ENCODE results near the gene DHRS3. TPM values are rescaled to one million over a fixed set of nuclear protein-coding genes. Genes with fewer than 3 reads are reported as not detected.

The DHRS3 gene
- total and polyA plus RNA-seq, 2 of the 13 experiments (the other 11 are each of a cell fraction or from before 2014, with no cell fraction given), result 48.5 to 90.5 TPM

DNA sequence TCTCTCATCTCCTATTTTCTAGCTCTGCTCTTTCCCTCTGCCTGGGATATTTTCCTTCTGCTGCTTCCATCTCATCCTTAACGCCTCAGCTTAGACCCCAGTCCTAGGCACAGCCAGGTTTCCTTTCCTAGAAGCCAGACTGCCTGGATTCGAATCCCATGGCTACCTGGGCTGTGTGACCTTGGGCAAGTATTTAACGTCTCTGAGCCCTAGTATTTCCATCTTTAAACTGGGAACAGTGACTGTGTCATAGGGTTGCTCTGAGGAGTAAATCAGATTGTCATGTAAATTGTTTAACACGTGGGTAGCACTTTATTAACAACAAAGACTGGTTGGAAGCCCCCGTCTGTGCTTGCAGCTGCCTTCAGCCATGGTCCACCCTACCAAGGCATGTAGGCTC is 18.4 kb downstream of the DHRS3 start:
- in situ Hi-C loops (cut with HindIII; ENCODE audit: extremely low pct_ligation_motif_present, low pct_unique_long_range_greater_than_20kb) (no loop called here), intact Hi-C loops (cut with micrococcal nuclease; ENCODE audit: unreplicated experiment) (no loop called here)
- TF ChIP-seq PAF1 (CRISPR knock-in tag; IDR thresholded peaks at IDR 0.05) (0 out of 2 replicates have a peak, but pooled peaks have one; percentile 0), RBM22 (optimal IDR thresholded peaks at IDR 0.05; ENCODE audit: low read length) (peak; percentile 60), ZNF768 (CRISPR knock-in tag; IDR thresholded peaks at IDR 0.05) (peak; percentile 63; the same call in 1 of the 2 replicates), MIER3 (CRISPR knock-in tag; IDR thresholded peaks at IDR 0.05; ENCODE audit: borderline replicate concordance) (no peak), ZMYM3 (CRISPR knock-in tag; IDR thresholded peaks at IDR 0.05) (peak; percentile 14; the same call in 1 of the 2 replicates), ZNF883 (CRISPR knock-in tag; IDR thresholded peaks at IDR 0.05; ENCODE audit: not compliant biosample characterization) (no peak), ZNF101 (CRISPR knock-in tag; IDR thresholded peaks at IDR 0.05; ENCODE audit: borderline replicate concordance, low read depth) (no peak), KAT2B (IDR thresholded peaks at IDR 0.05; ENCODE audit: borderline replicate concordance, low read depth, low read length) (no peak)
- peaks cover 14 to 63% of the 10 kb centered on the region in 2 experiments for H3K36me3 ChIP-seq (replicated peaks in 1 of 2; ENCODE audit: control insufficient read depth in 1 of 2, insufficient read depth in 2 of 2, low read length in 2 of 2)
- ATAC-seq, result no peak
- H2AFZ ChIP-seq (ENCODE audit: low read length), result no peak overlapping the region
- 94% methylated on average over 5 of the region's 5 CpGs for WGBS (ENCODE audit: low lambda C conversion rate)
- no peak overlapping the region for H3K27ac ChIP-seq (ENCODE audit: extremely low read length, insufficient read depth, low read length)
- no peak overlapping the region for H3K4me2 ChIP-seq (ENCODE audit: low read depth, low read length)
- DNase-seq (ENCODE audit: low spot score), result no peak
- peaks cover 88% of the 10 kb centered on the region for H4K20me1 ChIP-seq (ENCODE audit: insufficient read depth, low read length)
- no peaks in the 10 kb centered on the region for H3K27me3 ChIP-seq (ENCODE audit: control insufficient read depth in 1 of 2, insufficient read depth in 2 of 2, low read length in 2 of 2)
- POLR2A ChIA-PET, result interaction anchor here (1.5 to 17.4 kb wide), 2 partner anchors 18 to 32 kb away, joined by 4 to 357 read pairs; partner anchors contain the start of gene DHRS3
- peaks cover 88% of the 10 kb centered on the region for H3K4me1 ChIP-seq (ENCODE audit: insufficient read depth, low read length)
- no TSS peak for BruUV-seq (replicated peaks)
- no peak overlapping the region for H3K9ac ChIP-seq (ENCODE audit: insufficient read depth, low read depth, low read length)
- FAIRE-seq, result no peak
- no peaks in the 10 kb centered on the region for H3K9me3 ChIP-seq (ENCODE audit: low read length)
- no peak overlapping the region for H3K4me3 ChIP-seq (replicated peaks in 1 of 3; ENCODE audit: insufficient read depth in 1 of 3, low read depth in 2 of 3, low read length in 3 of 3)
- peaks cover 84% of the 10 kb centered on the region for H3K79me2 ChIP-seq (ENCODE audit: insufficient read depth, low read length)
- CTCF ChIA-PET (ENCODE audit: low intra/inter-chr PET ratio, low total read pairs), result interaction anchor here (4.2 kb wide), 1 partner anchor 20 kb away, joined by 56 read pairs; the partner anchor contains the start of gene DHRS3

DNA sequence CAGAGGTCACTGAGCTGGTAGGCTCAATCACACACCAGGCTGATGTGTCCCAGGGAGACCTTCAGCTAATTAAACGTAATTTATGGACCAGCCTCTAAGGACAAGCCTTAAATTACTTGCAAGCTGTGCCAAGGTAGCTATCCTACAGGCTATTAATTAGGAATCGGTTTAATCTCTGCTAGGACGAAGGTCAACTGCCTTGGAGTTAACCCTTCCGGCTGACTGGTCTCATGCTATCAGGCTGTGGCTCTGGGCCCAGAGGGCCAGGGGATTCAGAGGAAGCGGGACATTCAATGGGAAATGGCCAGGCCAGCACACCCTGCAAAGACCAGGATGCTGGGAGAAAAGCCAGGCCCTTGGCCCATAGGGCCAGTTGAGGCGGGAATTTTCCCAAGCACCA is 19.0 kb downstream of the DHRS3 start:
- Histone ChIP-seq H3K27ac (ENCODE audit: extremely low read length, insufficient read depth, low read length) (no peak overlapping the region), H2AFZ (ENCODE audit: low read length) (no peak overlapping the region), H3K27me3 (ENCODE audit: control insufficient read depth in 1 of 2, insufficient read depth in 2 of 2, low read length in 2 of 2) (no peaks in the 10 kb centered on the region), H3K4me1 (ENCODE audit: insufficient read depth, low read length) (peaks cover 88% of the 10 kb centered on the region), H3K79me2 (ENCODE audit: insufficient read depth, low read length) (peaks cover 86% of the 10 kb centered on the region), H3K4me2 (ENCODE audit: low read depth, low read length) (no peak overlapping the region), H3K4me3 (replicated peaks in 1 of 3; ENCODE audit: insufficient read depth in 1 of 3, low read depth in 2 of 3, low read length in 3 of 3) (no peak overlapping the region), H3K9me3 (ENCODE audit: low read length) (no peaks in the 10 kb centered on the region), H3K36me3 (replicated peaks in 1 of 2; ENCODE audit: control insufficient read depth in 1 of 2, insufficient read depth in 2 of 2, low read length in 2 of 2) (peaks cover 16 to 68% of the 10 kb centered on the region in 2 experiments), H4K20me1 (ENCODE audit: insufficient read depth, low read length) (peaks cover 88% of the 10 kb centered on the region), H3K9ac (ENCODE audit: insufficient read depth, low read depth, low read length) (no peak overlapping the region)
- TSS peak; percentile 10 for BruUV-seq (replicated peaks)
- FAIRE-seq, result no peak
- in situ Hi-C loops (cut with HindIII; ENCODE audit: extremely low pct_ligation_motif_present, low pct_unique_long_range_greater_than_20kb) (no loop called here), intact Hi-C loops (cut with micrococcal nuclease; ENCODE audit: unreplicated experiment) (no loop called here)
- ChIA-PET CTCF (ENCODE audit: low intra/inter-chr PET ratio, low total read pairs) (interaction anchor here (4.2 kb wide), 1 partner anchor 20 kb away, joined by 56 read pairs; the partner anchor contains the start of gene DHRS3), POLR2A (interaction anchor here (1.5 to 17.4 kb wide), 2 partner anchors 18 to 32 kb away, joined by 4 to 357 read pairs; partner anchors contain the start of gene DHRS3)
- DNase-seq (ENCODE audit: low spot score), result no peak
- no peak for ATAC-seq
- 93% methylated on average over 6 of the region's 6 CpGs for WGBS (ENCODE audit: low lambda C conversion rate)
- TF ChIP-seq, protein P1, sequence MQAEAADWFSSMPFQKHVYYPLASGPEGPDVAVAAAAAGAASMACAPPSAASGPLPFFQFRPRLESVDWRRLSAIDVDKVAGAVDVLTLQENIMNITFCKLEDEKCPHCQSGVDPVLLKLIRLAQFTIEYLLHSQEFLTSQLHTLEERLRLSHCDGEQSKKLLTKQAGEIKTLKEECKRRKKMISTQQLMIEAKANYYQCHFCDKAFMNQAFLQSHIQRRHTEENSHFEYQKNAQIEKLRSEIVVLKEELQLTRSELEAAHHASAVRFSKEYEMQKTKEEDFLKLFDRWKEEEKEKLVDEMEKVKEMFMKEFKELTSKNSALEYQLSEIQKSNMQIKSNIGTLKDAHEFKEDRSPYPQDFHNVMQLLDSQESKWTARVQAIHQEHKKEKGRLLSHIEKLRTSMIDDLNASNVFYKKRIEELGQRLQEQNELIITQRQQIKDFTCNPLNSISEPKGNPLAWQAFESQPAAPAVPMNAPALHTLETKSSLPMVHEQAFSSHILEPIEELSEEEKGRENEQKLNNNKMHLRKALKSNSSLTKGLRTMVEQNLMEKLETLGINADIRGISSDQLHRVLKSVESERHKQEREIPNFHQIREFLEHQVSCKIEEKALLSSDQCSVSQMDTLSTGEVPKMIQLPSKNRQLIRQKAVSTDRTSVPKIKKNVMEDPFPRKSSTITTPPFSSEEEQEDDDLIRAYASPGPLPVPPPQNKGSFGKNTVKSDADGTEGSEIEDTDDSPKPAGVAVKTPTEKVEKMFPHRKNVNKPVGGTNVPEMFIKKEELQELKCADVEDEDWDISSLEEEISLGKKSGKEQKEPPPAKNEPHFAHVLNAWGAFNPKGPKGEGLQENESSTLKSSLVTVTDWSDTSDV (CRISPR knock-in tag; IDR thresholded peaks at IDR 0.05), result no peak
- TF ChIP-seq CCDC6 (CRISPR knock-in tag; IDR thresholded peaks at IDR 0.05) (no peak), CREB1 (IDR thresholded peaks at IDR 0.05) (no peak), CREB1 (CRISPR knock-in tag; IDR thresholded peaks at IDR 0.05) (no peak), GATA4 (IDR thresholded peaks at IDR 0.05; ENCODE audit: borderline replicate concordance, low read depth) (no peak)
- TF ChIP-seq, protein P2, sequence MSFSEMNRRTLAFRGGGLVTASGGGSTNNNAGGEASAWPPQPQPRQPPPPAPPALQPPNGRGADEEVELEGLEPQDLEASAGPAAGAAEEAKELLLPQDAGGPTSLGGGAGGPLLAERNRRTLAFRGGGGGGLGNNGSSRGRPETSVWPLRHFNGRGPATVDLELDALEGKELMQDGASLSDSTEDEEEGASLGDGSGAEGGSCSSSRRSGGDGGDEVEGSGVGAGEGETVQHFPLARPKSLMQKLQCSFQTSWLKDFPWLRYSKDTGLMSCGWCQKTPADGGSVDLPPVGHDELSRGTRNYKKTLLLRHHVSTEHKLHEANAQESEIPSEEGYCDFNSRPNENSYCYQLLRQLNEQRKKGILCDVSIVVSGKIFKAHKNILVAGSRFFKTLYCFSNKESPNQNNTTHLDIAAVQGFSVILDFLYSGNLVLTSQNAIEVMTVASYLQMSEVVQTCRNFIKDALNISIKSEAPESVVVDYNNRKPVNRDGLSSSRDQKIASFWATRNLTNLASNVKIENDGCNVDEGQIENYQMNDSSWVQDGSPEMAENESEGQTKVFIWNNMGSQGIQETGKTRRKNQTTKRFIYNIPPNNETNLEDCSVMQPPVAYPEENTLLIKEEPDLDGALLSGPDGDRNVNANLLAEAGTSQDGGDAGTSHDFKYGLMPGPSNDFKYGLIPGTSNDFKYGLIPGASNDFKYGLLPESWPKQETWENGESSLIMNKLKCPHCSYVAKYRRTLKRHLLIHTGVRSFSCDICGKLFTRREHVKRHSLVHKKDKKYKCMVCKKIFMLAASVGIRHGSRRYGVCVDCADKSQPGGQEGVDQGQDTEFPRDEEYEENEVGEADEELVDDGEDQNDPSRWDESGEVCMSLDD (CRISPR knock-in tag; IDR thresholded peaks at IDR 0.05; ENCODE audit: borderline replicate concordance), result no peak
